GM12878 (cell line): Measurements from ENCODE around the gene SFXN1. TPM values are rescaled to one million over a fixed set of nuclear protein-coding genes. Genes with fewer than 3 reads are reported as not detected.

ENCODE experiments used
- ATAC-seq: fragments of 200-7000 bp; cut with Tn5 transposase; 3 replicates; pipeline ENCODE4 v1.9.1; 2020; ENCODE audit warnings: mild to moderate bottlenecking, moderate library complexity
- BruUV-seq: library from RNA; stranded (reverse); fragments of 400-500 nt; replicated peaks from 2 replicates; lab custom pipeline; 2021; lab: Mats Ljungman, UMichigan
- CTCF ChIA-PET: fragments of 300-600 bp; sonication (Branson Sonifier 250); formaldehyde crosslinking; extraction: SDS; loops from one replicate; lab custom pipeline; 2021; ENCODE audit warnings: inconsistent platforms; lab: Yijun Ruan, JAX
- POLR2A ChIA-PET: fragments of 350-600 bp; formaldehyde crosslinking; extraction: SDS; loops from one replicate; lab custom pipeline; 2021; ENCODE audit warnings: inconsistent platforms; lab: Charles Lee
- RAD21 ChIA-PET: fragments of 300-600 bp; sonication (Branson Sonifier 250); formaldehyde crosslinking; loops from one replicate; lab custom pipeline; 2023; ENCODE audit warnings: antibody characterized with exemption; ENCODE audit not compliant: unreplicated experiment; lab: Charles Lee
- SMC1A ChIA-PET: fragments of 300-600 bp; sonication (Branson Sonifier 250); formaldehyde crosslinking; loops from one replicate; lab custom pipeline; 2023; ENCODE audit not compliant: unreplicated experiment, uncharacterized antibody; lab: Charles Lee
- DNase-seq: peaks from one replicate; pipeline ENCODE4 v3.0.0-alpha.2; 2011; ENCODE audit warnings: low read depth, low spot score
- FAIRE-seq: peaks from 3 replicates; lab custom pipeline; 2011; peaks lifted over from hg19 to GRCh38; lab: Jason Lieb, UNC
- H2AFZ ChIP-seq: 2 replicates; pipeline ENCODE4 v1.6.0; 2011; ENCODE audit warnings: low read depth, low read length, control low read depth; ENCODE audit not compliant: control insufficient read depth
- H3K27ac ChIP-seq: 2 replicates; pipeline ENCODE4 v1.5.1; 2011; ENCODE audit warnings: control low read depth; ENCODE audit not compliant: control insufficient read depth, insufficient read depth
- H3K27me3 ChIP-seq, 2 experiments: replicated peaks in 1 of 2; 2 replicates each; pipeline versions ENCODE4 v1.6.0 to v1.6.1; 2011; ENCODE audit warnings: low read length in 1 of 2; ENCODE audit not compliant: control insufficient read depth in 2 of 2, insufficient read depth in 2 of 2
- H3K36me3 ChIP-seq, 2 experiments: 2 replicates each; pipeline ENCODE4 v1.5.1; 2011; ENCODE audit warnings: low read length in 1 of 2; ENCODE audit not compliant: control insufficient read depth in 2 of 2, insufficient read depth in 2 of 2
- H3K4me1 ChIP-seq: 2 replicates; pipeline ENCODE4 v1.6.1; 2011; ENCODE audit warnings: mild to moderate bottlenecking, low read length, moderate library complexity, mixed read lengths; ENCODE audit not compliant: control insufficient read depth, insufficient read depth
- H3K4me2 ChIP-seq: 2 replicates; pipeline ENCODE4 v1.6.0; 2011; ENCODE audit warnings: control low read depth; ENCODE audit not compliant: control insufficient read depth, insufficient read depth
- H3K4me3 ChIP-seq: fragments of 200-600 bp; sonication (generic); 2 replicates; pipeline ENCODE4 v1.5.1; 2016
- H3K79me2 ChIP-seq: 2 replicates; pipeline ENCODE4 v1.6.0; 2011; ENCODE audit warnings: low read length; ENCODE audit not compliant: control insufficient read depth, insufficient read depth
- H3K9ac ChIP-seq: 2 replicates; pipeline ENCODE4 v1.8.0; 2011; ENCODE audit warnings: low read length, control low read depth, mixed read lengths; ENCODE audit not compliant: control insufficient read depth, insufficient read depth
- H3K9me3 ChIP-seq: replicated peaks from 3 replicates; pipeline ENCODE4 v1.5.1; 2011; ENCODE audit warnings: mild to moderate bottlenecking, low read length; ENCODE audit not compliant: control insufficient read depth, insufficient read depth
- H4K20me1 ChIP-seq: 2 replicates; pipeline ENCODE4 v1.6.0; 2011; ENCODE audit not compliant: control insufficient read depth, insufficient read depth
- BMI1 ChIP-seq: fragments of 450-650 bp; IDR thresholded peaks from 2 replicates; pipeline ENCODE4 v1.6.1; 2016; ENCODE audit warnings: mild to moderate bottlenecking, moderate library complexity, borderline replicate concordance
- CHD1 ChIP-seq: IDR thresholded peaks from 2 replicates; pipeline ENCODE4 v1.6.1; 2012; ENCODE audit warnings: low read depth, low read length, improper control_type of control experiment
- CHD4 ChIP-seq: fragments of 200-600 bp; sonication (generic); IDR thresholded peaks from 2 replicates; pipeline ENCODE4 v1.6.1; 2016; ENCODE audit warnings: mild to moderate bottlenecking
- CREM ChIP-seq: IDR thresholded peaks from 2 replicates; pipeline ENCODE4 v1.6.1; 2014; ENCODE audit warnings: antibody characterized with exemption, low read depth
- FOXM1 ChIP-seq: IDR thresholded peaks from 2 replicates; pipeline ENCODE4 v1.6.1; 2012; ENCODE audit warnings: low read depth, mild to moderate bottlenecking, inconsistent platforms, low read length, moderate library complexity
- IRF4 ChIP-seq: IDR thresholded peaks from 2 replicates; pipeline ENCODE4 v1.6.1; 2011; ENCODE audit warnings: low read depth, low read length
- MXI1 ChIP-seq: fragments of 150-350 bp; IDR thresholded peaks from 2 replicates; pipeline ENCODE4 v1.6.1; 2011; ENCODE audit warnings: low read depth, mild to moderate bottlenecking, inconsistent platforms, low read length, improper control_type of control experiment
- NFYA ChIP-seq: IDR thresholded peaks from 2 replicates; pipeline ENCODE4 v1.6.1; 2011; ENCODE audit warnings: low read depth, mild to moderate bottlenecking, low read length, improper control_type of control experiment, borderline replicate concordance
- NFYB ChIP-seq: IDR thresholded peaks from 2 replicates; pipeline ENCODE4 v1.6.1; 2011; ENCODE audit warnings: low read depth, mild to moderate bottlenecking, low read length, improper control_type of control experiment, moderate library complexity; ENCODE audit not compliant: insufficient read depth
- NR2F1 ChIP-seq: fragments of 450-650 bp; conservative IDR thresholded peaks from 2 replicates; pipeline ENCODE4 v1.6.1; 2017; ENCODE audit warnings: mild to moderate bottlenecking
- PAX8 ChIP-seq: fragments of 450-650 bp; IDR thresholded peaks from 2 replicates; pipeline ENCODE4 v1.6.1; 2017; ENCODE audit warnings: mild to moderate bottlenecking, moderate library complexity
- PML ChIP-seq: IDR thresholded peaks from 2 replicates; pipeline ENCODE4 v1.6.1; 2012; ENCODE audit warnings: low read length, inconsistent platforms
- POU2F2 ChIP-seq: IDR thresholded peaks from 3 replicates; pipeline ENCODE4 v1.6.1; 2011; ENCODE audit warnings: low read depth, mild to moderate bottlenecking, low read length, borderline replicate concordance
- RAD51 ChIP-seq: fragments of 450-650 bp; IDR thresholded peaks from 2 replicates; pipeline ENCODE4 v1.6.1; 2016; ENCODE audit warnings: moderate library complexity, mild to moderate bottlenecking, inconsistent platforms
- RB1 ChIP-seq: fragments of 450-650 bp; formaldehyde crosslinking; IDR thresholded peaks from 2 replicates; pipeline ENCODE4 v1.6.1; 2017; ENCODE audit warnings: mild to moderate bottlenecking, borderline replicate concordance
- SIX5 ChIP-seq: IDR thresholded peaks from 2 replicates; pipeline ENCODE4 v1.6.1; 2011; ENCODE audit warnings: mild to moderate bottlenecking, low read depth, low read length, moderate library complexity; ENCODE audit not compliant: severe bottlenecking
- SMAD1 ChIP-seq: fragments of 450-650 bp; IDR thresholded peaks from 2 replicates; pipeline ENCODE4 v1.6.1; 2018; ENCODE audit warnings: mild to moderate bottlenecking, low read depth; ENCODE audit not compliant: partially characterized antibody
- SUPT20H ChIP-seq: IDR thresholded peaks from 2 replicates; pipeline ENCODE4 v1.6.1; 2011; ENCODE audit warnings: low read depth, mild to moderate bottlenecking, low read length, moderate library complexity, borderline replicate concordance; ENCODE audit not compliant: control insufficient read depth
- ZBED1 ChIP-seq: IDR thresholded peaks from 2 replicates; pipeline ENCODE4 v1.6.1; 2016; ENCODE audit warnings: borderline replicate concordance
- ZNF274 ChIP-seq: IDR thresholded peaks from one replicate; pipeline ENCODE4 v1.8.0; 2011; ENCODE audit not compliant: insufficient read length, insufficient read depth
- WGBS: methylation state at CpG from one replicate; pipeline ENCODE4 v1.1.6; 2016; ENCODE audit warnings: low lambda C conversion rate; ENCODE audit not compliant: insufficient replicate concordance, insufficient coverage; ENCODE audit errors: missing lambda C conversion rate; 5-methylcytosine and 5-hydroxymethylcytosine counted together
- in situ Hi-C: fragments of 300-500 bp; cut with MboI; formaldehyde crosslinking; loops from 9 replicates; pipeline ENCODE4 v1.14.3; 2018; ENCODE audit warnings: mixed read lengths
- intact Hi-C: fragments of 100-400 bp; cut with micrococcal nuclease; formaldehyde crosslinking; loops from one replicate; pipeline ENCODE4 v1.14.2; 2022; ENCODE audit not compliant: unreplicated experiment
- polyA plus RNA-seq, 11 experiments: library from polyadenylated mRNA; depleted of rRNA in 4 of 11; unstranded in 6 of 11; stranded (reverse) in 5 of 11; fragments of >200 nt; fragmentation: Nextera tagmentation in 4 of 11; fragmentation: Illumina TruSeq in 1 of 11; extraction: Ambion mirVana in 4 of 11; extraction: Trizol in 1 of 11; gene quantifications; 1 replicate in 1 of 11; 2 replicates in 10 of 11; pipeline versions ENCODE4 v1.2.1 to v1.2.3, GENCODE V29; 2011 to 2016; ENCODE audit warnings: inconsistent platforms in 2 of 11, missing spikeins in 2 of 11, low read depth in 1 of 11
- total RNA-seq, 4 experiments: library from RNA; depleted of rRNA in 3 of 4; stranded (reverse); fragments of >200 nt in 3 of 4; fragmentation: Illumina TruSeq in 1 of 4; extraction: Trizol in 1 of 4; gene quantifications; 2 replicates each; pipeline versions ENCODE4 v1.2.1 to v1.2.3, GENCODE V29; 2013 to 2021
- TF ChIP-seq, protein P1 (sequence below): fragments of 450-650 bp; IDR thresholded peaks from 2 replicates; pipeline ENCODE4 v1.6.1; 2014; ENCODE audit warnings: mild to moderate bottlenecking

The SFXN1 gene
- total and polyA plus RNA-seq, 10 of the 15 experiments (the other 5 are each of a cell fraction or from before 2014, with no cell fraction given): 18.0 to 248 (median 103) TPM

DNA sequence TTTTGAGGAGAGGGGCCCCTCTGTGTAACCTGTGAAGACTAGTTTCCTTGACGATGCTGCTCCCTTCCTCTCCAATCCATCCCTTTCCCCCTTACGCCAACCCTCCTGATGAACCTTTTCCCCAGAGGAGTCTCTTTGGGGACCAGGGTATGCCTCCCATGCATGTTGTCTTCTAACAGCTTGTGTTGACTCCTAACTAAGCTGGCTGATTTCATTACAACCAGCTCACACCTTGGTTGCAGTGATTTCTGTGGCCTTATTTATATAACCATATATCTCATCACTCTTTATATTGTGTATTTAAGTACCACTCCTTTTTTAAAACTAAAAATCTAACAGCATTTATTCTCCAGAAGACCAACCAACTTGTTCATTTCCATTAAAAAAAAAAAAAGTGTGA, 42.5 kb downstream of the SFXN1 start (continued):
- no peak for TF ChIP-seq SIX5
- TF ChIP-seq, all 136 proteins: peak for 0

DNA sequence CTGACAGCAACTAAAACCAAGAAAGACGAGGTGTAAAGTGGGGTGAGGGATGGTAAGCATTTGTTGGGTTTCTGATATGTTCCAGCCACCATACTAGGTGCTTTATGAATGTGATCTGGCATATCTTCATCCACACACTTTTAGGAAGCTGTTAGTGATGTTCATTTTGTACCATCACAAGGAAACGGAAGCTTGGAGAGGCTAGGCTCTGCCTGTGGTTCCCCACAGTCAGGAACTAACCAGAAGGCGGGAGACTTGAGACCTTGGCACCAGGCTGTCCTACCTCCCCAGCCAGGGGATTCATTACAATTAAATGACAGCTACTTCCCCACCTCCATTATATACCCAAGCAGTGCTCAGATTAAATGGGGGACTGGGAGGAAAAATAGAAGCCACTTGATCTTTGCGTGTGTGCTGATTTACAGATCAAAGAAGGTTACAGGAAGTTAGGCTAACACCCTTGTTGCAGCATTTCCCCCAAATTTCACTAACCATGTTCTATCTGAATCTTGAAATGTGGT, 43.0 kb downstream of the SFXN1 start:
- FAIRE-seq: no peak
- ATAC-seq: no peak

DNA sequence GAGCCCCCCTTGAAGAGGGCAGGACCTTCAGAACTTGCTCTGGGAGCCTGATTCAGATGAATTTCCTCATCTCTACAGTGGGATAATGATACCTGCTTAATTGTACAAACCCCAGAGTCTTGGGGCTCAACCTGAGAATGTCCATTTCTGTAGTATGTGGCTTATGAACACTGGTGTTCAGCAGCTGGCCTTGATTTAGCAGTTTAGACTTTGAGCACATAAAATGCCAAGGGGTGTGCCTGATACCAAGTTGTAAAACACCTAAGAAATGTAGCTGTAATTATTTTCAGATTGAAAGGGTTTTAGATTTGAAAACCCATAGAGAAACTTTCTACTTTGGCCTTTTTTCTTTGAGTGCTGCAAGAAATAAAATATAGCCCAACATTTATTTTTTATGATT, 44.9 kb downstream of the SFXN1 start:
- FAIRE-seq: no peak
- in situ Hi-C loops: no loop called here
- intact Hi-C loops: no loop called here
- TF ChIP-seq CHD4 (no peak), POU2F2 (no peak), SUPT20H (no peak), ZBED1 (no peak), SMAD1 (no peak), RB1 (no peak), CHD1 (no peak), NFYA (no peak), NR2F1 (no peak), PAX8 (no peak), FOXM1 (no peak), RAD51 (no peak), CREM (no peak), ZNF274 (no peak)

More for the DNA sequence above, 43.0 kb downstream of the SFXN1 start:
- Histone ChIP-seq H2AFZ (no peak overlapping the region), H3K9me3 (no peaks in the 10 kb centered on the region; the same call in 2 of the 3 replicates)
- ChIA-PET CTCF (no interaction called here), SMC1A (no interaction called here)
- intact Hi-C loops: no loop called here
- TF ChIP-seq, protein P1, sequence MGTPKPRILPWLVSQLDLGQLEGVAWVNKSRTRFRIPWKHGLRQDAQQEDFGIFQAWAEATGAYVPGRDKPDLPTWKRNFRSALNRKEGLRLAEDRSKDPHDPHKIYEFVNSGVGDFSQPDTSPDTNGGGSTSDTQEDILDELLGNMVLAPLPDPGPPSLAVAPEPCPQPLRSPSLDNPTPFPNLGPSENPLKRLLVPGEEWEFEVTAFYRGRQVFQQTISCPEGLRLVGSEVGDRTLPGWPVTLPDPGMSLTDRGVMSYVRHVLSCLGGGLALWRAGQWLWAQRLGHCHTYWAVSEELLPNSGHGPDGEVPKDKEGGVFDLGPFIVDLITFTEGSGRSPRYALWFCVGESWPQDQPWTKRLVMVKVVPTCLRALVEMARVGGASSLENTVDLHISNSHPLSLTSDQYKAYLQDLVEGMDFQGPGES: no peak
- TF ChIP-seq BMI1 (no peak), PML (no peak), MXI1 (no peak), IRF4 (no peak), NFYB (no peak)
- TF ChIP-seq, all 136 proteins: peak for 0
- no peak overlapping the region for H3K4me2 ChIP-seq
- no peaks in the 10 kb centered on the region for H3K79me2 ChIP-seq
- 51% methylated on average over 4 of the region's 4 CpGs for WGBS
- in situ Hi-C loops: no loop called here
- H3K27ac ChIP-seq: no peak overlapping the region
- RAD21 ChIA-PET: no interaction called here
- H4K20me1 ChIP-seq: no peaks in the 10 kb centered on the region
- no peaks in the 10 kb centered on the region for H3K27me3 ChIP-seq
- DNase-seq: no peak
- POLR2A ChIA-PET: no interaction called here
- no peak overlapping the region for H3K4me3 ChIP-seq
- H3K36me3 ChIP-seq: peaks cover 12 to 34% of the 10 kb centered on the region in 2 experiments
- H3K9ac ChIP-seq: no peak overlapping the region
- no peaks in the 10 kb centered on the region for H3K4me1 ChIP-seq
- BruUV-seq: no TSS peak

More for the DNA sequence above, 44.9 kb downstream of the SFXN1 start:
- SMC1A ChIA-PET: no interaction called here
- no peak overlapping the region for H2AFZ ChIP-seq
- CTCF ChIA-PET: no interaction called here
- H3K36me3 ChIP-seq: peaks cover 8 to 26% of the 10 kb centered on the region in 2 experiments
- H3K4me1 ChIP-seq: no peaks in the 10 kb centered on the region
- H3K4me3 ChIP-seq: no peak overlapping the region
- no peaks in the 10 kb centered on the region for H4K20me1 ChIP-seq
- no peak for DNase-seq
- RAD21 ChIA-PET: no interaction called here
- ATAC-seq: no peak
- BruUV-seq: no TSS peak
- no peaks in the 10 kb centered on the region for H3K27me3 ChIP-seq
- H3K79me2 ChIP-seq: no peaks in the 10 kb centered on the region
- POLR2A ChIA-PET: no interaction called here
- H3K9me3 ChIP-seq: no peaks in the 10 kb centered on the region; the same call in 2 of the 3 replicates
- no peak overlapping the region for H3K27ac ChIP-seq
- no peak overlapping the region for H3K9ac ChIP-seq
- no peak overlapping the region for H3K4me2 ChIP-seq
